Mesenchymal stem cell (in vitro differentiated cells and primary cell): ENCODE results near the gene SMARCAL1.

Experiments used
- DNase-seq: peaks from one replicate; pipeline ENCODE4 v3.0.0-alpha.2; 2013
- H2AFZ ChIP-seq: one replicate; pipeline ENCODE4 v1.6.1; 2013; ENCODE audit warnings: low read depth, mild to moderate bottlenecking, control low read depth, inconsistent platforms, low read length, moderate library complexity
- H2AK5ac ChIP-seq: 2 replicates; pipeline ENCODE4 v1.6.1; 2013; ENCODE audit warnings: low read length, moderate library complexity, mild to moderate bottlenecking, inconsistent platforms; ENCODE audit not compliant: severe bottlenecking
- H2BK120ac ChIP-seq: one replicate; pipeline ENCODE4 v1.6.1; 2013; ENCODE audit warnings: low read depth, mild to moderate bottlenecking, inconsistent platforms, low read length, moderate library complexity
- H2BK12ac ChIP-seq, 2 experiments: one replicate each; pipeline ENCODE4 v1.6.1; 2013; ENCODE audit warnings: inconsistent platforms in 2 of 2, low read length in 2 of 2, mild to moderate bottlenecking in 2 of 2, moderate library complexity in 2 of 2, control low read depth in 1 of 2
- H2BK15ac ChIP-seq: one replicate; pipeline ENCODE4 v1.6.1; 2013; ENCODE audit warnings: mild to moderate bottlenecking, low read depth, inconsistent platforms; ENCODE audit not compliant: poor library complexity, severe bottlenecking
- H2BK5ac ChIP-seq: 2 replicates; pipeline ENCODE4 v1.6.1; 2013; ENCODE audit warnings: low read depth, mild to moderate bottlenecking, low read length, control low read depth, inconsistent platforms; ENCODE audit not compliant: poor library complexity, severe bottlenecking
- H3K14ac ChIP-seq, 2 experiments: one replicate each; pipeline ENCODE4 v1.6.1; 2013; ENCODE audit warnings: inconsistent platforms in 2 of 2, low read length in 2 of 2, control low read depth in 1 of 2, mild to moderate bottlenecking in 1 of 2, moderate library complexity in 1 of 2
- H3K18ac ChIP-seq, 2 experiments: one replicate each; pipeline ENCODE4 v1.6.1; 2013; ENCODE audit warnings: inconsistent platforms in 2 of 2, low read length in 2 of 2, control low read depth in 1 of 2, low read depth in 1 of 2, mild to moderate bottlenecking in 1 of 2
- H3K23ac ChIP-seq, 2 experiments: one replicate each; pipeline ENCODE4 v1.6.1; 2013; ENCODE audit warnings: inconsistent platforms in 2 of 2, low read length in 2 of 2, mild to moderate bottlenecking in 2 of 2, moderate library complexity in 2 of 2, control low read depth in 1 of 2
- H3K27ac ChIP-seq: 2 replicates; pipeline ENCODE4 v1.5.1; 2013; ENCODE audit warnings: mild to moderate bottlenecking, moderate library complexity, low read length, control low read depth, inconsistent platforms; ENCODE audit not compliant: poor library complexity, severe bottlenecking
- H3K27me3 ChIP-seq, 2 experiments: 2 replicates each; pipeline versions ENCODE4 v1.6.1 to v1.7.0; 2013; ENCODE audit warnings: low read length in 2 of 2, mild to moderate bottlenecking in 2 of 2, moderate library complexity in 2 of 2, control low read depth in 1 of 2, inconsistent platforms in 1 of 2; ENCODE audit not compliant: control insufficient read depth in 1 of 2, insufficient read depth in 1 of 2
- H3K36me3 ChIP-seq, 2 experiments: 2 replicates each; pipeline versions ENCODE4 v1.6.1 to v1.7.0; 2013; ENCODE audit warnings: low read length in 2 of 2, control low read depth in 1 of 2, inconsistent platforms in 1 of 2, low read depth in 1 of 2, mild to moderate bottlenecking in 1 of 2; ENCODE audit not compliant: insufficient read depth in 2 of 2, control insufficient read depth in 1 of 2
- H3K4ac ChIP-seq, 2 experiments: one replicate each; pipeline ENCODE4 v1.6.1; 2013; ENCODE audit warnings: inconsistent platforms in 2 of 2, low read length in 2 of 2, mild to moderate bottlenecking in 2 of 2, moderate library complexity in 2 of 2, control low read depth in 1 of 2, low read depth in 1 of 2
- H3K4me1 ChIP-seq: 2 replicates; pipeline ENCODE4 v1.6.1; 2013; ENCODE audit warnings: low read depth, low read length, control low read depth; ENCODE audit not compliant: control insufficient read depth, insufficient read depth
- H3K4me2 ChIP-seq: 2 replicates; pipeline ENCODE4 v1.6.1; 2013; ENCODE audit warnings: low read length, mild to moderate bottlenecking, inconsistent platforms; ENCODE audit not compliant: poor library complexity, severe bottlenecking
- H3K4me3 ChIP-seq, 2 experiments: 2 replicates each; pipeline versions ENCODE4 v1.5.1 to v1.7.0; 2013; ENCODE audit warnings: low read length in 2 of 2, mild to moderate bottlenecking in 2 of 2, control low read depth in 1 of 2, low read depth in 1 of 2; ENCODE audit not compliant: insufficient read depth in 1 of 2
- H3K79me1 ChIP-seq: replicated peaks from 2 replicates; pipeline ENCODE4 v1.6.1; 2013; ENCODE audit warnings: mild to moderate bottlenecking, control low read depth, low read length, inconsistent platforms; ENCODE audit not compliant: poor library complexity, severe bottlenecking
- H3K9ac ChIP-seq: 2 replicates; pipeline ENCODE4 v1.7.0; 2013; ENCODE audit warnings: mild to moderate bottlenecking, low read length, moderate library complexity
- H3K9me3 ChIP-seq: 2 replicates; pipeline ENCODE4 v1.7.0; 2013; ENCODE audit warnings: mild to moderate bottlenecking, low read length; ENCODE audit not compliant: control insufficient read depth
- H4K8ac ChIP-seq: one replicate; pipeline ENCODE4 v1.6.1; 2013; ENCODE audit warnings: inconsistent platforms, mild to moderate bottlenecking, low read length, moderate library complexity
- H4K91ac ChIP-seq: one replicate; pipeline ENCODE4 v1.6.1; 2013; ENCODE audit warnings: mild to moderate bottlenecking, low read length, inconsistent platforms
- WGBS: methylation state at CpG from one replicate; pipeline ENCODE4 v1.1.7; 2013; ENCODE audit warnings: mixed read lengths; 5-methylcytosine and 5-hydroxymethylcytosine counted together

SMARCAL1 gene

DNA sequence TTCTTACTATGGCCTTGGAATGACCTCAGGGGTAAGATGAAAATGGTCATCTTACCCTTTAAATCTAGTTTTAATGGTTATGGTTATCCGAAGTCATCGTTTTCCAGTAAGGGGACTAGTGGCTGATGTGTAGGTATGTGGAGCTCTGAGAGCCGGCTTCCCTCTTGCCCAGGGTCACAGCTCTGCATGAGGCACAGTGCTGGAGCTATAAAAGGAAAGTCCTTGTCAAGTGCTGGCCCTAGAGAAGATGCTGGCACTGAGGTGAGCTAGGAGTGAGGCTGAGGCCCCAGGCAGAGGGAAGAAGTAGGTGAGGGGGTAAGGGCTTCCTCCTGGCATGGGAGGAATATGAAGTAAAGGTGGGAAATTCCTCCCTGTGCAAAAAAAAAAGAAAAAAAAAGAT is 35.0 kb downstream of the SMARCAL1 start:
- Histone ChIP-seq H3K27me3 (no peaks in the 10 kb centered on the region), H2BK12ac (no peak overlapping the region), H3K4me1 (no peaks in the 10 kb centered on the region), H2AFZ (no peak overlapping the region), H3K4ac (no peak overlapping the region), H2BK5ac (no peak overlapping the region), H2BK15ac (no peak overlapping the region), H3K79me1 (no peaks in the 10 kb centered on the region), H3K14ac (no peak overlapping the region), H2AK5ac (no peak overlapping the region), H2BK120ac (no peak overlapping the region), H3K9me3 (peaks cover 6% of the 10 kb centered on the region), H4K91ac (no peak overlapping the region), H3K18ac (no peak overlapping the region), H3K36me3 (peaks cover 27 to 89% of the 10 kb centered on the region in 2 experiments), H3K4me2 (no peak overlapping the region), H4K8ac (no peak overlapping the region), H3K9ac (no peak overlapping the region), H3K23ac (no peak overlapping the region), H3K27ac (no peak overlapping the region), H3K4me3 (no peak overlapping the region)
- 97% methylated on average over 3 of the region's 3 CpGs for WGBS
- no peak for DNase-seq

DNA sequence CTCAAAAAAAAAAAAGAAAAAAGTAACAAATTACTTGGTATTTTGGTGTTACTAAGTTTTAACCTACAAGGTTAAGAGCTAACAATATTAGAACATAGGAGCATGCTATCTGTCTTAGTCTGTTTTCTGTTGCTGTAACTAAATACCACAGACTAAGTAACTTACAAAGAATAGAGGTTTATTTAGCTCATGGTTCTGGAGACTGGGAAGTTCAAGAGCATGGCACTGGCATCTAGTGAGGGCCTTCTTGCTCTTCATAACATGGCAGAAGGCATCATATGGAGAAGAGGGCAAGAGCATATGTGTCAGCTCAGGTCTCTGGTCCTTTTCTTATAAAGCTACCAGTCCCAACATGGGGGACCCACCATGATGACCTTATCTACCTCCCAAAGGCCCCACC is 36.5 kb downstream of the SMARCAL1 start:
- Histone ChIP-seq H2AK5ac (no peak overlapping the region), H3K79me1 (no peaks in the 10 kb centered on the region), H3K4me2 (no peak overlapping the region), H3K9me3 (peaks cover 6% of the 10 kb centered on the region), H2BK5ac (no peak overlapping the region), H3K14ac (no peak overlapping the region), H3K27me3 (no peaks in the 10 kb centered on the region), H2BK15ac (no peak overlapping the region), H3K9ac (no peak overlapping the region), H2BK12ac (no peak overlapping the region), H3K27ac (no peak overlapping the region), H4K8ac (no peak overlapping the region), H3K23ac (no peak overlapping the region), H3K4ac (no peak overlapping the region), H4K91ac (no peak overlapping the region), H3K18ac (no peak overlapping the region), H3K4me3 (no peak overlapping the region), H3K4me1 (no peaks in the 10 kb centered on the region), H2BK120ac (no peak overlapping the region), H3K36me3 (peaks cover 27 to 95% of the 10 kb centered on the region in 2 experiments), H2AFZ (no peak overlapping the region)
- no peak for DNase-seq

DNA sequence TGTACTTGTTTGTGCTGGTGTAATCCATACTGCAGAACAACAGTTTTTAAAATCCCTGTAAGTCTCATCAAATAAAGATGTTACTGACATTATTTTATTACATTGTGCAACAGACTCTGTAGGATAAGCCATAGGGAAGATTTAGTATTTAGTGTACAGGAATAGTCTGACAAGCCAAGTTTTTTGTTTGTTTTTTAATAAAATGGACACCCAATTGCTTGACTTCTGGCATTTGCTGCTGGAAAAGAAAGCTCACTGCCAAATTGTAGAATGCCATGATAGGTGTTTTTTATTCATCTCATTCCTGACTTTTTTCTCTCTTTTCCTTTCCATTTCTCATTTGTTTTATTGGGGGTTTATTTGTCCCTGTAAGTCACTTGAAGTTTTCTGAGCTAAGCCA is 38.1 kb downstream of the SMARCAL1 start:
- H3K79me1 ChIP-seq, result no peaks in the 10 kb centered on the region
- no peak overlapping the region for H2BK5ac ChIP-seq
- no peak overlapping the region for H2BK15ac ChIP-seq
- no peak overlapping the region for H3K9ac ChIP-seq
- H2AK5ac ChIP-seq, result no peak overlapping the region
- no peak for DNase-seq
- no peak overlapping the region for H2BK120ac ChIP-seq
- no peak overlapping the region for H3K14ac ChIP-seq
- peaks cover 6% of the 10 kb centered on the region for H3K9me3 ChIP-seq
- H4K8ac ChIP-seq, result no peak overlapping the region
- H2BK12ac ChIP-seq, result no peak overlapping the region
- no peak overlapping the region for H3K4me2 ChIP-seq
- H2AFZ ChIP-seq, result no peak overlapping the region
- no peak overlapping the region for H3K27ac ChIP-seq
- no peaks in the 10 kb centered on the region for H3K4me1 ChIP-seq
- H3K4ac ChIP-seq, result no peak overlapping the region
- H4K91ac ChIP-seq, result no peak overlapping the region
- no peak overlapping the region for H3K4me3 ChIP-seq
- no peaks in the 10 kb centered on the region for H3K27me3 ChIP-seq
- H3K23ac ChIP-seq, result no peak overlapping the region
- peaks cover 35 to 98% of the 10 kb centered on the region in 2 experiments for H3K36me3 ChIP-seq
- no peak overlapping the region for H3K18ac ChIP-seq

DNA sequence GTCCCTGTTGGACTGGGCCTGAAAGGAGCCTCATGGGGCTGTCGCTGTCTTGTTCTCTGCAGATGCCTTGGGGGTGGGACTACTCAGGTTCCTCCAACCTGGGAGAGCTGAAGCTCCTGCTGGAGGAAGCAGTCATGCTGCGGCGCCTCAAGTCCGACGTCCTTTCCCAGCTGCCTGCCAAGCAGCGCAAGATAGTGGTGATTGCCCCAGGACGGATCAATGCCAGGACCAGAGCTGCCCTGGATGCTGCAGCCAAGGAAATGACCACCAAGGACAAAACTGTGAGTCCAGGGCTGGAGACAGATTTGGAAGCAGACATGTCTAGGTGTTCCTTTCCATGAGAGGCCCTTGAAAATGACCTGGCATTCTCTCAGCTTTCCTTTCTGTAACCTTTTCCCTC is 38.5 kb downstream of the SMARCAL1 start:
- Histone ChIP-seq H3K9ac (no peak overlapping the region), H3K36me3 (peaks cover 38 to 96% of the 10 kb centered on the region in 2 experiments), H2BK12ac (no peak overlapping the region), H3K23ac (no peak overlapping the region), H3K4me3 (no peak overlapping the region), H3K18ac (no peak overlapping the region), H2BK15ac (no peak overlapping the region), H2BK120ac (no peak overlapping the region), H4K91ac (no peak overlapping the region), H3K9me3 (peaks cover 6% of the 10 kb centered on the region), H2AK5ac (no peak overlapping the region), H3K14ac (no peak overlapping the region), H3K4ac (no peak overlapping the region), H2AFZ (no peak overlapping the region), H3K27ac (no peak overlapping the region), H3K4me1 (no peaks in the 10 kb centered on the region), H3K4me2 (no peak overlapping the region), H3K79me1 (no peaks in the 10 kb centered on the region), H2BK5ac (no peak overlapping the region), H3K27me3 (no peaks in the 10 kb centered on the region), H4K8ac (no peak overlapping the region)
- WGBS, result 89% methylated on average over 7 of the region's 7 CpGs
- no peak for DNase-seq
